Stimulated activated CD8-positive, alpha-beta memory T cell treated with anti-CD3 and anti-CD28 coated beads, Interleukin-4, amount 100 ng/mL, for 24 hours (primary cell): ENCODE results near the gene SLC29A3.

Experiments used
- DNase-seq: peaks from one replicate; pipeline ENCODE4 v3.0.0-alpha.2; 2020; ENCODE audit warnings: low read depth

SLC29A3 gene

DNA sequence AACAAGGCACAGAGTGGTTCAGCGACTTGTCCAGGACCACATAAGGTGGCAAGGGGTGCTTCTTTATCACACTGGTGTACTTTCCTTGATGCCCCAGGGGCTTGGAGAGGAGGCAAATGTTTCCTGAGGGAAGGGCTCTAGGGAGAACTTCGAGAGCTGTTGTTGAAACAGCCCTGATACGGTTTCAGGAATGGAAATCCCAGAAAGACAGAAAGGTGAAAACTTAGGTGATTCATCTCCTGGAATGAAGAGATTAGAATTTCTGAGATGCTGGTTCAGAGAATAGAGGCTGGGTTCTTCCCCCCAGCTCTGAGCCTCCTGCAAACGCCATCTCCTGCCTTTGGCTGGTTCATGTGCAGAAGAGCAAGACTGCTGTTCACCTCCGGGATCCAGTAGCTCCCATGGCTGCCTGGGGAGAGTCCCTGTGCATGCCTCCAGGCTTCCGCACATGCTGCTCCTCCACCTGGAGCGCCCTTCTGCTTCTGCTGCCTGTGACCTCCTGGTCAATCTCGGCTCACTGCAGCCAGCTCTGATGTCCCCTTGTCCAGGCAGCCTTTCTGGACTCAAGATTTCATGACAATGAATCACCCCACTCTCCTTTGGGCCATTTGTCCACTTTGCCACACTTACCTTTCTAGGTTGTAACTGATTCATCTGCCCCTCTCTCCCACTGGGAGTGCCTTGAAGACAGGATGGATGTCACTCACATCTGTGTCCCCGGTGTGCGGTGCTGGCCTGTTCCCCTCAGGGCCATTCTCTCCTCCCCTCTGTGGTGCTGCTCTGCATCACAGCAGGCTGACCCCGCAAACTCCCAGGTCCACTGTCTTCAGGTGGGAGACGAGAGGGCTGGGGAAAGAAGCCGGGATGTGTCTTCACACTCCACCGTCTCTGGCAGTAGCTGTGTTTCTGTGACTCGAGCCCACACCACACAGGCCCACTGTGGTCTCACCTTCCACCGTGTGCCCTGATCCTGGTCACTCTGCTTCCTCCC, 74.0 kb downstream of the SLC29A3 start:
- DNase-seq: no peak

DNA sequence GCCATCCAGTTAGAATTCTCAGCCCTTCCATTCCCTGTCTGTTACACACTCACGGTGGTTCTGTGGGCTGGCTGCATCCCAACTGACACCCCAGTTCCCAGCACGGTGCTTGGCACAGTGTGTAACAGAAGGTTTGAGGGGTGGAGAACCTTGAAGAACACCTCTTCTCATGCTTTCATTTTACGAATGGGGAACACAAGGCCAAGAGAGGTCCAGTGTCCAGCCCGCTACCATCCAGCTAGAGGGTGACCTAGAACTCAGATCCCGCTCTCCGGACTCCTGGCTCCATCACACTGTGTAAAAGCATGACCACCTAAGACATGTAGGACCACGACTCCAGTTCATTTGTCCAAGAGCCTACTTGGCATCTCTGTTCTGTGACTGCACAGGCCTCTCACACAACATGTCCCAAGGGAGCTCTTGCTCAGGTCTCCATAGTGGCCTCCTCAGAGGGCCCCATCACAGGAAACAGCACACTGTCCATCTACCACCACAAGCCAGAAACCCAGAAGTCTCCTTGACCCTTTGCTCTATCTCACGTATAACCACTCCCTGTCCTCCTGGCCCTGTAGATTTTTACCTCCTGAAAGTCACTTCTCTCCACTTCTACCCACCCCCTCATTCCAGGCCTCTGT, 74.9 kb downstream of the SLC29A3 start:
- DNase-seq: no peak

DNA sequence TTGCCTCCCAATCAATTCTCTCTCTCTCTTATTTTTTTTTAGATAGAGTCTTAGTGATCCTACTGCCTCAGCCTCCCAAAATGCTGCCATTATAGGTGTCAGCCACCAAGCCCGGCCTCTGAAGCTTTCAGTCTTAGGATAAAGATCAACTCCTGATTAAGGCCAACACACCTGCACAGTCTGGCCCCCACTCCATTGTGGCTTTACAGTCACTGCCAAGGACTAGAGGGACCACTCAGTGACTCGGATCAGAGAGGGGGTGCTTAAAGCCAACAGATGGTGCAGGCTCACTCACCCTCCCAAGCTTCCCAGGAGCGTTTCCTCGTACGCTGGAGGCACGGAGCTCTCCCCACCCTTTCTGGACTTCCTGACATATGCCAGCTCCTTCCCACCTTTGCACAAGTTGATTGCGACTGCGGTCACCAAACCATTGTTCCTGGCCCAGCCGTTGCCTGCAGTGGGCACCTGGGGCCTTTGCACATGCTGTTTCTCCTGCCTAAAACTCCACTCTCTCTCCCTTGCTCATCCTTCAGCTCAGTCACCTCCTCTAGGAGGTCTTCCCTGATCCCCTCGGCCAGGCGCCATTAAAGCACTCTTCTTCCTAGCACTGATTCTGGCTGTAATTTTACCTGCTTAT, 76.0 kb downstream of the SLC29A3 start:
- no peak for DNase-seq

DNA sequence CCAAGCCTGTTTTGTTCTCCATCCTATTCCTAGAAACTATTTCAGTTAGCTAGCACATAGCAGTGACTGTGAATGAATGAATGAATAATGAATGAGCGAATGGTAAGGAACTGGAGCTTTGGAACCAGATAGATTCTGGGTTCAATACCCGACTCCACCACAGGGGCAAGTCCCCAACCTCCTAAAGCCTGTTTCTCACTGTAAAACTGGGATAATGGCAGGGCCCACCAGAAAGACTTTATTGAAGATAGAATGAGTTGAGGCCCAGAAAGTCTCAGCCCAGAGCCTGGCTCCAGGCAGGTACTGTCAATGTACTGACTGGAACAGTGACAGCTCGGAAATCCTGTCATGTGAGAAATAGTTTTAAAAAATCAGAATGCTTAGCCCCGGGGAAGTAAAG, 76.6 kb downstream of the SLC29A3 start:
- DNase-seq: no peak

DNA sequence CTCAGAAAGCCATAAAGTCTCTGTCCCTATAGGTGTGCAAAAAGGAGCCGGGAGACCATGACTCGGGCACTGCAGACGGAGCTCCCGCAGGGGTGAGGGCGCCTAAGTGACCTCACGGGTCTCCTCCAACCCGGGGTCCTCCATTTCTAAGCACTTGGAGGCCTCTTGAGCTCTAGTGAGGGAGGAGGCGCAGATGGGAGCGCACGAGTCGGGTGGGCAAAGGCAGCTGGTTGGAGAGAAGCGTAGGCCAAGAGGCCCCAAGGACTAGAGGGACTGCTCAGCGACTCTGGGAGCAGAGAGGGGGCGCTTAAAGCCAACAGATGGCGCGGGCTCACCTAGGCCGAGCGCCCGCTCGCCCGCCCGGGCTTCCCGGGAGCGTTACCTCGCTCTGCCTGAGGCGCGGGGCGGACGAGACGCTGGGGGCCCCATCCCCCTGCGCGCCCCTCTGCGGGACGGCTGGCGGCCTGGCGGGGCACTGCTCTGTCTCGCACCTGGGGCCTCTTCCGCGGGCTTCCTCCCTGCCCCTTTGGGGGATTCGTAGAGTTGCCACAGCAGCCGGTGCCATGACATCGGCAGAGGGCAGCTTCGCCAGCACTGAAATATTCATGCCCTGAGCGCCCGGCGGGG, 77.1 kb downstream of the SLC29A3 start:
- DNase-seq: no peak

DNA sequence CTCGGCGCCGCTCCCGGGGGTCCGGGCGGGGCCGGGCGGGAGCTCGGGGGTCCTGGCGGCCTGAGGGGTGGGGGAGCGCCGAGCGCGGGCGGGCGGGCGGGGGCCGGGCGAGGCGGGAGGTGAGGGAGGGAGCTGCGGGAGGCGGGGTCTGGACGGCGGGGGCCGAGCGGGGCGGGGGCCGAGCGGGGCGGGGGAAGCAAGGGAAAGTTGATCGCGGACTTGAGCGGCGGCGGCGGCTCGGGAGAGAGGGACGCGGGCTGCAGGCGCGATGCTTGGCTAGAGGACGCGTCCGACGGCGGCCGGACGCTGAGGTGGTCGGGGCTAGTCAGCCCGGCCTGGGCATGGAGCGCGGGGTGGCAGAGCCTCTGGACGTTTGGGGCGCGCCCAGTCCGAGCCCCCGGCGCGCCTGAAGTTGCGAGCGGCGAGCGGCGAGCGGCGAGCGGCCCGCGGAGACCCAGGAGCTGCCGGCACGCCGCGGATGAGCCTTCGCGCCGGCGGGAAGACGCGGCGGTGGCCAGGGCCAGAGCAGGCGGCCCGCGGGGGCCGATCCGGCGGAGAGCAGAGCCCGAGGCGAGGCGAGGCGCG, 77.7 kb downstream of the SLC29A3 start, which contains the start of gene CDH23:
TSS of gene CDH23 (plus strand) at position 210 of the 585 bp plus-strand sequence. CDS start 42,912 bp downstream, outside the sequence.
- no peak for DNase-seq

DNA sequence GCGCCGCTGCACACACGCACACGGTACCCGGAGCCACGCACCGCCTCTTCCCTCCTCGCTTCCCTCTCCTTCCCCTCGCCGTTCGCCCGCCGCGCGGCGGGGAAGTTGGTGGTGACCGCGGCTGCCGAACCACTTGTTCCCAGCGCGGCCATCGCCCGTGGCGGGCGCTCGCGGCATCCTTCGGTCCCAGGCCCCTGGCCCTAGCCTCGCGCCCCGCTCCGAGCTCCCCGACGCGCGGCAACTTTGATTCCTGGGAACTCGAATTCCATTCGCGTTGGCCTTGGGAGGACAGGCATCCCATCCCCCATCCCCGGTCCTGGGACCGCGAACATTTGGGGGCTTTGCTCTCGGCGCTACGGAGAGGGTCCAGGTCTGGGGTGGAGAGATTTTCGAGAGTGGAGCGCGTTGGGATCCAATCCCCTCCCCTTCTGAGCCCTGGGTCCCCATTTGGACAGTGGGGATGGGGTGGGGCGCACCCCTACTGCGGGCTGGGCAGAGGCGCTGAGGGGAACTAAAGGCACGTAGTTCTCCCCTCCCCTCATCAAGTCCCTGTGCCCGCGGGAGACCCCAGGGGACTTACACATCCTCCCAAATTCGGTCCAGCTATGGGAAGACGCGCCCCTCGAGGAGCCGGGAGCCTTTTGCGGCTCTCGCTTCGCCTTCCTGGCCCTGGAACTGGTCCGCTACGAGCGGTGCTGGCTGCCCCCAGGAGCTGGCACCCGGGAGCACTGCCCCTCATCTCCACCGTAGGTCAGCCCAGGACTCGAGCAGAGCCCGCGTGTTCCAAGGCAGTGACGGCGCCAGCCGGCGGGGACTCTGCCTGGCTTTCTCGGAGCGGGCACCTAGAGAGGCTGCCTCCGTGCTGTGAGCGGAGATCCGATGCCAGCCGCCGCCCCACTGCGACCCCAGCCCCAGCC, 78.5 kb downstream of the SLC29A3 start:
- no peak for DNase-seq

DNA sequence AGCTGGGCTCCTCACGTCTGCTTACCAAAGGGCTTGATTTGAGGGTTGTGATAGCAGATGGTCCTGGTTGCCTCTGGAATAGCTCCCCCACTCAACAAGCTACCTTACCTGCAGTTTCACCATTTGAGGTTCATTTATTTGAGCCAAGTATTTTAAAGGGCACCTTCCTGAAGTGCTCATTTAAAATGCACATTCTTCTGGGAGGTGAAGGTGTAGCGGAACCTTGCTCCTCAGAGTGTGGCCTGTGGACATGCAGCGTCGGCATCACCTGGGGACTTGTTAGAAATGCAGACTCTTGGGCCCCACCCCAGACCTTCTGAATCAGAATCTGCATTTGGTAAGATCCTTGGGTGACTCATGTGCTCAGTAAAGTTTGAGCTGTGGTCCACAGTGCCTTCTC, 79.9 kb downstream of the SLC29A3 start:
- DNase-seq: no peak

DNA sequence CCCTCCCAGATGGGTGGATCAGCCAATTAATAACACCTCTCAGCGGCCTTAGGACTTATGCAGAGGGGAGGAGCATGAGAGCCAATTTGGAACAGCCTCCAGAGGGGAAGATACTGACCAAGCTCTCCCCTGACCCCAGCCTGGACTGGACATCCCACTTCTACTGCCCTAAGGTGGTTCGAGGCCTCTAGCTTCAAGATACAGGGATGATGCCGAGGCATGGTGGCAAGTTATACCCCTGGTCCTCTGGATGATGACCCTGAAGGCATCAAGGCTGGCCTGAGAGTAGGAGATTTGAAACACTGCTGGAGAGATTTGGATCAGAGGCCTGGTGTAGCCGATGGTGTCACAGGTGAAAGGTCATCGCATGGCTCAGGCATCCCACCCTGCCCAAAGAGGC, 80.9 kb downstream of the SLC29A3 start:
- DNase-seq: no peak

DNA sequence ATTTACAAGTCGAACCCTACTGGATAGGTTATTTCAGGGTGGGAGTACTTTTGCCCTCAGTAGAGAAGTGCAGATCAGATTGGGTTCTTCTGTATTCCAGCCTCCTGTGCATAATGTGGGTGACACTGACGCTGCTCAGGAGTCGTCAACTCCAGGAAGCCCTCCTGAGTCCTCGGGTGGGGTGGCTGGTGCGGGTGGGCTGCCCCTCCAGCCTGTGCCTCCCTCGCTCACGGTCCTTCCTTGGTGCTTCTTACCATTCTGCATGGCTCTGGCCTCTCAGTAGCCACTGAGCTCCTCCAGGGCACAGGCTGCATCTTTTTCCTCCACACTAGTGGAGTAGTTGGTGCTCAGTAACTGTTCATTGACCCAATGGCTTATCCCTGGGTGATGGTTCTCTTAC, 82.0 kb downstream of the SLC29A3 start:
- DNase-seq: no peak

DNA sequence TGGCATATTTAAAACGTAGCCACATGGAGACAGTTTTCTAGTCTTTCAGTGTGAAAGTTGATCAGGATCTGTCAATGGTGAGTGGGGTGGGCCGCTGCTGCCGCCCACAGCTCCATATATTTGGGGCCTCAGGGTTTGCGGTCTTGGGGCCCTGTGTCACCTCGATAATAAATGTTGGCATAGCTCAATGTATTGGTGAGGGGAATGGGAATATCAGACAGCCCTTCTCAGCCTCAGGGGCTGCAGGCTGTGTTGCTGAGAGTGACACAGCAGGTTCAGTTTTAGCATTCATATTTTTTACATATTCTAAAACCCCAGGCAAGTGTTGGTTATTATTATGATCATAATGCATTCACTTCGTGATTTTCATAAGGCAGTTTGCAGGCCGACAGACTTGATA, 82.9 kb downstream of the SLC29A3 start:
- no peak for DNase-seq

DNA sequence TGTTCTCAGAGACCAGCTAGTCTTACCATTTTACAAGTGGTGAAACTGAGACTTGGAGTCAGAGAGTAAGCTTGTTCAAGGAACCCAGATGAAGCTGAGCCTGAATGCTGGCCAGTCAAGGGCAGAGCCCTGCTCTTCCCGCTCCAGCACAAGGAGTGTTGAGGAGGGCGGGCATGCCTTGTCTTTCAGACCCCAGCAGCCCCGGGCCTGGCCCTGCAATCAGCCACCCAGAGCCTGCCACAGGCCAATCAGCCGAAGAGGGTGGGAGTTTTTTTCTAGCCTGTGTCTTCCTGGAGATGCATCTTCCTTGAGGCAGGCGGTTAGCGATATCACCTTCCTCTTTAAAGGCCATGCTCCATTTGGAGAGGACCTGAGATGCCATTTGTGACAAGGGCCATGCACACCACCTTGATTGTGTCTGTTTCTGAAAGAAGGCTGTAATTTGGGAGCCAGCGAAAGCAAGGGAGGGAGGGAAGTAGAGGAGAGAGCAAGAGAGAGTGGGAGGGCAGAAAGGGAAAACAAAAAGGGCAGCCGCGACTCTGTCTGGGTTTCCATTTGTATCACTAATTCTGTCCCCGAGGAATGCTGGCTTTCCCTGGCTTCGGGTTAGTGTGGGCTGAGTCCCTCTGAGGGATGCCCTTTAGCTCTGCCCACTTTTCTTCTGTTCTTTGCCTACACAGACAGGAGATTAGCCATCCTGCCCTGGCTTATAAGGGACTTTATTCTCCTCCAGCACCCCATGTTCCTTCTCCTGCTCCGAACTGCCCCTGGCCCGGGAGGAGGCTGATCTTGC, 85.6 kb downstream of the SLC29A3 start:
- DNase-seq: no peak

DNA sequence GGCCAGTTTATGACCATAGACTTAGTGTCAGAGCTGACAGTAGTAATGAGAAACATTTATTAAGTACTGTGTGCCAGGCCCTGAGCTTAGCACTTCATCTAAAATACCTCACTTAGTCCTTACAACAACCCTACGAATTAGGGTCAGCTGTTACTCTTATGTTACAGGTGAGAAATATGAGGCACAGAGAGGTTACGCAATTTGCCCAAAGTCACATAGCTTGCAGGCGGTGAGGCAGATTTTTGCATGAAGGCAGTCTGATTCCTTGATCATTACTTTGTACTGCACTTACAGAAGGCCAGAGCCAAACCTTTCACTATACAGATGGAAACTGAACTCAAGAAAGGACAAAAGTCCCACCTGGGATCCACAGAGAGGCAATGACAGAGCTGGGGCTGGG, 87.8 kb downstream of the SLC29A3 start:
- DNase-seq: no peak

DNA sequence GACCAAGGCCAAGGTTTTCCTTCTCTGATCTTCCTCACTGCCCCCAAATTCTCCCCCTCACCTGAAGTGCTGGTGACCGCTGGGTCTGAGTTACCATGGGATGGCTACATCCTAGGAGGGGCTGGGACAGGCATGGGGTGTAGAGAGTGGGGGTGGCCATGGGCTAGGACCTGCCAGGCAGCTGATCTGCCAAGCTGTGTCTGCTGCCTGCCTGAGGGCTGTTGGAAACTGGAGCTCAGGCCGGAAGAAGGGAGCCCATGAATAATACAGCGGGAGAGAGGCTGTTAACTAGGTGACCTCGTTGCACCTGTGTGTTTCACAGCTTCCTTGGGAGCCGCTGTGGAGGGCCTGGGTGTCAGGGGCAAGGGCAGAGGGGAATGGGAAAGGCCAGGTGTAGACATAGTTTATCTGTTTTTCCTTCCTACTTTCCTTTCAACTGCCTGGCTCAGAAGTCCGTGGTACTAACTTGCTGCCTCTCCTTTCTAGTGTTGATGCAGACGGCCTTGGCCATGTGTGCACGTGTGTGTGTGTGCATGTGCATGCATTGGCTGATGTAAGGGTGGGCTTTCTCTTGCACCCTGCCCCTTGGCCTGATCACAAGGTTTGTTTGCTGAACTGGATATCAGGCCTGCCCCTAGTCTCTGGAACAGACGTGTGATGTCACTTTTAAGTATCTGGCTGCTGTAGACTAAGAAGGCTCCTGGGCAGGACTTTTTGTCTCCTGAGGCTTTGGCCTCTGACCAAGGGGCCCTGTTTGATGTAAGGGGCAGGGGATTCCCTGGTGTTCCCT, 89.6 kb downstream of the SLC29A3 start:
- no peak for DNase-seq

DNA sequence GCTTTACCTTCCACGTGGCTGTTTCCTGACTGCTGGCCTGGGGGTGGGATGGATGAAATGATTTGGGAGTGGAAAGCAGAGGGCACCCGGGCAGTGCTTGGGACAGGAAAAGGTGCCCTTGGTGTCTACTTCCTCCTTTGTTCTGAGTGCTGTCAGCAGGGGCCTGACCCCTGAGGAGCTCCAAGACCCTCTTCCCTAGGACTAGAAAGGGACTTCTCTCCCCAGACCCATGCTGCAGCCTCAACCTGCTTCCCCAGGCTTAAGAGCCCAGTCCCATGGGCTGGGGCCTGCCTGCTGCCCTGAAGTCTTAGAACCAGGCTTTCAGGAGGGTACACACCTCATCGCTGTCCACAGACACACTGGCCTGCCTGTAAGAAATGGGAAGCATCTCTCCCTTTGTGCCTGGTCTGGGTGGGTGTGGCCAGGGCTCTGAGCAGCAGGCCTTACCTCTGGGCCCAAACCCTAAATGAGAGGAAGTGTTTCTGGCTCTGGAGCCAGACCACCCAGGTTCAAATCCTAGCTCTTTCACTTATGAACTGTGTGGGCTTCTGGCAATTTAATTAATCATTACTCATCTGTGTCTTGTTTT, 90.6 kb downstream of the SLC29A3 start:
- DNase-seq: no peak
